SH-SY5Y (cell line): ENCODE measurements around the gene CELA1.

Source experiments
- GATA2 ChIP-seq: IDR thresholded peaks from 2 replicates; pipeline ENCODE4 v1.6.1; 2011; ENCODE audit warnings: mild to moderate bottlenecking, low read depth, low read length
- GATA3 ChIP-seq: IDR thresholded peaks from 2 replicates; pipeline ENCODE4 v1.6.1; 2011; ENCODE audit warnings: low read depth, mild to moderate bottlenecking, low read length, moderate library complexity

Gene CELA1

DNA sequence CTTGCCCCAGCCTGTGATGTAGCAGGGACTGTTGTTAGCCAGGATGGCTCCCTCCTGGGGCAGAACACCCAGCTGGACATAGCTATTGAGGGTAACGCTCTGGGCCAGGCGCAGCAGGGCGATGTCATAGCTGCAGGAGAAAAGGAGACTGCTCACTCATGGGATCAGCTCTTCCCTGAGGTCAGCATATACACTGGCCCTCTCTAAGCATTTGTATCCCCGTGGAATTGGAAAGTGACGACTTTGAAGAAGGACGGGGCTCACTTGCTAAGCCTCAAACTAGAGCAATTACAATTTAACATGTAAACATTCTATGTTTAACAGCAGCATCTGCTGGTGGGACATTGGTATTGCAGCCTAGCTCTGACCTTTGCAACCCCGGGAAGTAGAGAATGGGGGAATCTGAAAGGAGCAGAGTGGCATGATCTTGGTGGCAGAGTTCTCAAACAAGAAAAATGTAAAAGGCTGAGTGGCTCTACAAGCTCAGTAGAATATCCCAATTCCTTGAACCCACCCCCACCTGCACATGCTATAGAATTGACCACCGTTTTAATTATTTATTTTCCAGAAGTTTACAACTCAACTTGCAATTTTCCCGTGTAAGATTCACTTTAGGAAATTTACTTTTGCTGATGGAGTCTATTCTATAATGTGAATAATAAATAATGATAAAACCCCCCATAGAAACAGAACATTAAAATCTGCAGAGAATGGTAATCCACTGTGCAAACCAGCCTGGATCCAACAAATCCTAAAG is 5.0 kb downstream of the CELA1 start:
- TF ChIP-seq GATA2 (no peak), GATA3 (no peak)

GRCh38 chr12:51339750-51340149 is 6.7 kb downstream of the CELA1 start:
- TF ChIP-seq GATA3: no peak

DNA sequence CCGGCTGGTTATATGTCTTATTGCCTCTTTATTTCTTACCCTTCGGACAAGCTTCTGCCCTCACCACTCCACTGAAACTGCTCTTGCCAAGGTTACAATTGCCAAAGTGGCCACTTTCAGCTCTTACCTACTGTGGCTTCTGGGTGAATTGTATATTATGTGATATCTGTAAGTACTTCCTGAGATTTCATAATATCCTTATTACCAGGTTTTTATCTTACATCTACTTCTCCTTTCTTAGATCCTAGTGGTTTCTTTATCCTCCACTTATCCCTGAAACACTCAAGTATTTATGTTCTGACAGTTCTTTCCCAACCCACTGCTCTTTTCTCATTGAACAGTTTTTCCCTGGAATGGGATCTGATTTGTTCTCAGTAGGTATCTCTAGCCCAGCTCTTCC is 10.5 kb downstream of the CELA1 start:
- TF ChIP-seq GATA2 (no peak), GATA3 (no peak)

GRCh38 chr12:51334764-51335163 is 11.7 kb downstream of the CELA1 start:
- TF ChIP-seq GATA3 (no peak), GATA2 (no peak)

- TF ChIP-seq GATA2 (no peak), GATA3 (no peak)
Measured at GRCh38 chr12:51333536-51333935, 12.9 kb downstream of the CELA1 start.

GRCh38 chr12:51330186-51330585 is 16.3 kb downstream of the CELA1 start:
- no peak for TF ChIP-seq GATA3
- TF ChIP-seq GATA2: no peak

GRCh38 chr12:51329742-51330141 is 16.7 kb downstream of the CELA1 start:
- TF ChIP-seq GATA3: no peak

- TF ChIP-seq GATA2 (no peak), GATA3 (no peak)
Measured at GRCh38 chr12:51328587-51328986, 17.9 kb downstream of the CELA1 start.

- TF ChIP-seq GATA3: no peak
- TF ChIP-seq GATA2: no peak
Measured at GRCh38 chr12:51326698-51327439, 19.6 kb downstream of the CELA1 start.

DNA sequence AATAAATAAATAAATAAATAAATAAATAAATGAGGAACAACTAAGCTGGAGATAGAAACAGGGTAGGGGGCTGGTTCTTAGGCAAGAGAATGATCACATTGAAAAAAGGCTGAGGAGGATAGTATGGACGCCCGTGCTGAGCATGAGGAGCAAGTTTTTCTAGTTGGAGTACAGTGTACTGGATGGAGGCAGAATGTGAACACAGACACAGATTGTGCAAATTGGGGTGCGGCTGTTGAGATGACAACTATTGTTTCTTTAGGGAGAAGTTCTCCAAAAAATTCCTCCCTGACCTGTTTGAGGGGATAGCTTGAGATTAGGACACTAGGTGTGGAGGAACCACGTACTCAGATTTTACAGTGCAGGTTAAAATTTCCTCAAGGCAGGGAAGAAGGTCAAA is 21.5 kb downstream of the CELA1 start:
- TF ChIP-seq GATA2 (no peak), GATA3 (no peak)

DNA sequence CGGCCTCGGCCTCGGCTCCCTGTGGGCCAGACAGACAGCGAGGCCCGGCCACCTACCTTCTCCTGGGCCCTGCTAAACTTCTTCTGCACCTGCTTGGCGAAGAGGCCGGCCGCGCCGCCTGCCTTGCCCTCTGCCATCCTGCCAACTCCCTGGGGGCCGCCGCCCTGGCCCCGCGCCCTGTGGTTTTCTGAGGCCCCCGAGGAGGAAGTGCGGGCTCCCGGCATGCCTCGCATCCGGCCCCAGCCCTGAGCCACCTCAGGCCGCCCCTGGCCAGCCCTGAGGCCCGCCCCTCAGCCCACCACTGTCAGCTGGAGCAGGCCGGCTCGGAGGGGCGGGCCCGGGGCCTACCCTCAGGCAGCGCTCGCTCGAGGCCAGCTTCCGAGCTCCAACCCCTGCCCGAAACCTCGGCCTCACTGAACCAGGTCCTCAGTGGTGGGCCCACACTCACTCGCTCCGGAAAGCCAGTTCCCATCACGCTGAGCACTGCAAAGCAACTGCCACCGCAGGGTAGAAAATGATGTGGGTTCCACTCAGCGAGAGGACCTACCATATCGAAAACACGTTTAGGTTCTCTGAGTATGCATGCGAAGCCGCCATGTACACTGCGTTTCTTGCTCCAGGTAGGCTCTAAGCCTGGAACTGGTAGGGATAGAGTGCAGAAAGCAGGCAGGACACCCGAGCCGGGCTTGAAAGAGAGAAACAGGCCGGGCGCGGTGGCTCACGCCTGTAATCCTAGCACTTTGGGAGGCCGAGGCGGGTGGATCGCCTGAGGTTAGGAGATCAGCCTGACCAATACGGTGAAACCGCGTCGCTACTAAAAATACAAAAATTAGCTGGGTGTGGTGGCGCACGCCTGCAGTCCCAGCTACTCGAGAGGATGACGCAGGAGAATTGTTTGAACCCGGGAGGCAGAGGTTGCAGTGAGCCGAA is 22.2 kb downstream of the CELA1 start, which contains the start of gene BIN2:
TSS of gene BIN2 (minus strand) at position 209 of the 930 bp plus-strand sequence. CDS start at position 137, 72 bp downstream.
- TF ChIP-seq GATA3: no peak
- TF ChIP-seq GATA2: no peak

- TF ChIP-seq GATA3 (no peak), GATA2 (no peak)
Measured at GRCh38 chr12:51323317-51323960, 23.0 kb downstream of the CELA1 start.

DNA sequence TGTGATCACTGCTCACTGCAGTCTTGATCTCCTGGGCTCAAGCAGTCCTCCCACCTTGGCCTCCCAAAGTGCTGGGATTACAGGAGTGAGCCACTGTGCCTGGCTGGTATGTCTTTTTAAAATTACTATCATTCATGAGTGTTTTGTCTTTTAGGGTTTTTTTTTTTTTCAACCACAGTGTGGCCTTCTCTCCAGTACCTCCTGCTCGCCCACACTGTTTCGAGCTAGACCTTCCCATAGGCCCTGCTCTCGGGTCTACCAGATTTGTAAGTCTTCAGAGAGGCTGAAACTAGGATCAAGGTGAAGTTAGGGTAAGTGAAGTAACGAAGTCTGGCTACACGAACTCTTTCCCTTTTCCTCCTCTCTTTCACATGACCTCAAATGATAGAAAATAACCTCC is 24.0 kb downstream of the CELA1 start:
- no peak for TF ChIP-seq GATA3
- no peak for TF ChIP-seq GATA2

GRCh38 chr12:51321882-51322281 is 24.6 kb downstream of the CELA1 start:
- TF ChIP-seq GATA2: no peak
